Measurements from ENCODE around the gene RGS8.

Gene RGS8

DNA sequence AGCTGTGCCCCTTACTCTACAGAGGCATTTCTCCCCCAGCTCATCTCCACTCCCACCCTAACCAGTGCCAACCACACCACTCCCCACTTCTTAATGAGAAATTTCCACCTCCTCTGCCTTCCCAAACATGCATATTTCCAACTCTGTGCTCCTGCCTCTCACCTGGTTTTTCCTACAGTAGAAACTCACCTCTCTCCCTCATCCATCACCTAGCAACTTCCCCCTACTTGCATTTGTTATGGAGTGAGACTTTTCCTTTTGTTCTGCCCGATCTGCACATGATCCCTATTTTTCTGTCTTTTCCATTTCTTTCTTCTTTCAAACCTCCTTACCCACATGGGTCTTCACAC is 11.9 kb downstream of the RGS8 start:
- in situ Hi-C loops (cut with MboI; ENCODE audit: low sequenced_read_pairs) = no loop called here

DNA sequence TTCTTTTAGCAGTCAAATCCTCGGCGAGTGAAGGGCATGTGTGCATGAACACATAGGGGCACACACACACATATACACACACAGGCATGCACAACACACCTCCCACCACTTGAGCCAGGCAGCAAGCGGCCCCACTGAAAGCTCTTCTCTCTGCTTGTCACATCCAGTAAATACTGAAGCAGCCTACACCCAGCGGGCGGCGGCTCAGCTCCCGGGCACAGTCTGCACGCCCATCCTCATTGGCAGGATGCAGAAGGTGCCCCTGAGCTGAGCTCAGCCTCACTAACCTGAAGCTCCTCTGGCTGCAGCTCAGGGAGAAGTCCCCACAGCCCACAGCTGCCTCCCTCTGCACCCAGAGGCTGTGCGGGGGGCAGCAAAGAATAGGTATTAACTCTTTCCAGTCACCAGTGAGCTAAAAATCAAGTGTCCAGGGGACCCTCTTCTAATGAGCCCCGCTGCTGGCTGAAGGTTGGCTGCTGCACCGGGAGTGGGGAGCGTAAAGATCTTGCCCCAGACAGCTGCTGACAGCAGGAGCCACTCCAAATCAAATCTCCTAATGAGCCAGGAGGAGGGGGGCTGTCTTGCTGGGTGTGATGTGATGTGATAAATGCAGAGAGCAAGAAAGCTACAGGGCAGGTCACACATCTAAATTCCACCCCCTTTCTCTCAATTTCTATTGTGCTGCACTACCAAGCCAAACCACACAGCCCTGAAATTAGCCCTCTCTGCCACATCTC is 12.5 kb downstream of the RGS8 start:
- in situ Hi-C loops (cut with MboI; ENCODE audit: low sequenced_read_pairs) = no loop called here

DNA sequence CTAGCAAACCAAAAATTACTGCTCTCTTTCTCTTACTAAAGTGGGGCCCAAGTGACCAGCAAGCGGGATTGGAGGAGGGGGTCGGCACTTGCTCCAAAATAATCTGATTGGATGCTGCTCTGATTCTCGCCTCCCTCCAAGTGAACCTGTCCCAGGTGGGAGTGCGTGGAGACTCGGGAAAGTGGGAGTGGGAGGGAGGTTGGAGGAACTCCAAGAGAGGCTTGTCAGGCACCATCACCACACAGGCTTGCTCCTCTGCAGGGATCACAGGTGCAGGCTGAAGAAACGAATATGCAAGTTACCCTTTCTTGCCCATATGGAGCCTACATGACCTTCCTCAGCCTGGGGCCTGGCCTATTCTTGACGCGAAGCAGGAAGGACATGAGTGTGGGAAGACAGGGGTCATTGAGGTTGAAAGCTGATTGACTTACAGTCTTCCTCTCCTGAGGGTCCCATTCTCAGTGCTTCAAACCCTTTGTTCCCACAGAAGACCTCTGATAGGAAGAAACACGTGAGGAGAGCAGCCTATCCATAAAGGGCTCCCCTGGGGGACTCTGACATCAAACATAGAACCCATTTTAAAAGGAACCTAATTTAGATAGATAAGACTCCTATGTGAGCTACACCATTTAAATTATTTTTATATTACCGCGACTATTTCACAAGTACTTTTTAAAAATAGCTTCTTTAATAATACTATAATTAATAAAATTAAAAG is 14.2 kb downstream of the RGS8 start:
- in situ Hi-C loops (cut with MboI; ENCODE audit: low sequenced_read_pairs) = no loop called here

- in situ Hi-C loops (cut with MboI; ENCODE audit: low sequenced_read_pairs) = no loop called here
Observed at GRCh38 chr1:182669266-182669665, 15.1 kb downstream of the RGS8 start.

DNA sequence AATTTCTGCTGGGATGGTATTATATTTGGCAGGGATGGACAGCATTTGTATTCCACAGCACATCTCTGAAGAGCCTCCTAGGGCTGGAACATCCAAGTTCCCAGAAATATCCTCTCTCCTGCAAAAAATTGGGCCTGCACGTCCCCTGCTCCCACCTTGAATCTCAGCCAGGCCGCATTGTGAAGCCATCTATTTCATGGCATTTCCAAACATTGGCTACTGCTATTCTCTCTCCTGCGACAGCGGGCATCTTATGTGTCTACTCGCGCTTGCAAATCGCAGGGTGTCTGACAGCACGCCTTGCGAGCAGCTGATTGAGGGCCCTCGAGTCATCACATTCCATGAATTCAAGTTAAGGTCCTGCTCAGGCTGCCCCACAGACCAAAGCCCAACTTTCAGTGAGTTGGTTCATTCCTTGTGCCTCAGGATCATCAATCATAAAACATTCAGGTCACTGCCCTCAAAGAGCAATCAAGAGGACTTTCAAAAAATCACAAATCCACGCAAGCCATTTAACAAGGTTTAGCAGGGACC is 15.8 kb downstream of the RGS8 start:
- in situ Hi-C loops (cut with MboI; ENCODE audit: low sequenced_read_pairs) = no loop called here

DNA sequence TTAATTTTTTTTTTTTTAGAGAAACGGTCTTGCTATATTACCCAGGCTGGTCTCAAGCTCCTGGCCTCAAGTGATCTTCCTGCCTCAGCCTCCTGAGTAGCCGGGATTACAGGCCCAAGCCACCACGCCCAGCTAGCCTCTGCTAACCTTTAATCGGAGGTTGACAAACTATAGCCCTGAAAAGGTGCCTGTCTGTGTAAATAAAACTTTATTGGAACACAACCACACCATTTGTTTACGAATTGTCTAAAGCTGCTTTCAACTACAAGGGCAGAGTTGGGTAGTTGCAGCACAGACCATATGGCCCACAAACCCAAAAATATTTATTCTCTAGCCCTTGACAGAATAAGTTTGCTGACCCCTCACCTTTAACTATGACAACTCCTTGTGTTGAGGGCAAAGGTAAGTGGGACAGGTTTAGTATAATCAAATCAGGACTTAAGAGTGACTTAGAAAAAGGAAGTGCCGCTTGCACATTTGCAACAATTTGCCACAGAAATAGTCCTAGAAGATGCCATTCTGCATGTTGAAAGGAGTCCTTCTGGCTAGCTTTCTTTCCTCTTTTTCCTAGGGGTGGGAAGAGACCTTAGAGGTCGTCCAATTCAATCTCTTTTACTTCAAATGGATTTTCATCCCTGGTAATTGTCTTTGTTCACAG is 16.4 kb downstream of the RGS8 start:
- in situ Hi-C loops (cut with MboI; ENCODE audit: low sequenced_read_pairs) = no loop called here

GRCh38 chr1:182666706-182667105 is 17.7 kb downstream of the RGS8 start:
- in situ Hi-C loops (cut with MboI; ENCODE audit: low sequenced_read_pairs) = no loop called here

DNA sequence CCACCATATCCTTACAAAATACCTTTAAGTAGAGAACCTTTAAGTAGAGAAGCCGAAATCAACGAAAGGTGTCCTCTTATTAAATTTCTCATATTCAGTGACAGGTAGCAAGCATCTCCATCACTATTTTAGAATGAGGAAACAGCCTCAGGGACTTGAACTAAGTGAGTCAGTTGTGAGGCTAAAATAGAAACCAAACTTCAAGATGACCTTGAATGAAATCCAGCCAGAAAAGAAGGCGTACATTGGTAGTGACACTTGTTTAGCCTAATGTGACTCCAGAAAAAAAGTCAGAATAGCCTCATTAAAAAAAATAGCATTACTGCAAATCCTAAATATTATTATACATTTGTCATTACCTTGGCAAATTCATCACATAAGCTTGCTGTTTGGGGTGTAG is 20.1 kb downstream of the RGS8 start:
- in situ Hi-C loops (cut with MboI; ENCODE audit: low sequenced_read_pairs) = no loop called here

- in situ Hi-C loops (cut with MboI; ENCODE audit: low sequenced_read_pairs) = no loop called here
Observed at GRCh38 chr1:182662956-182663355, 21.4 kb downstream of the RGS8 start.

- in situ Hi-C loops (cut with MboI; ENCODE audit: low sequenced_read_pairs) = no loop called here
Observed at GRCh38 chr1:182662121-182662890, 22.1 kb downstream of the RGS8 start.

DNA sequence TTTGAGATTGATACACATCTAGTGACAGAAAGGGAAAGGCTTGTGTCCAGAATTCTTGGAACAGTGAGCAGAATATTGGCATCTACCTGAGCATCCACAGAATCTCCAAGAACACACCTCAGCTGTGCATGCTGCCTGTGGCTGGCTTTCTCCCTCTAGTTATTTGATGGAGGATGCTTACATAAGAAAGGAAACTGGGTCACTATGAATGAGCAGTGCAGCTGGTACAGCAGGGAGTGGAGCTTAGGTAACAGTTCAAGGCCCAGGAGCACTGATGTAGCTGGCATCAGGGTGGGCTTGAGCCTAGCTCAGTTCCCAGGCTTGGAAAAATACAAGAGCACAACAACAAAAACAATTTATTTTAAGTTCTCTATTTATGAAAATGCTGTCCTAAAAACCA is 26.3 kb downstream of the RGS8 start:
- in situ Hi-C loops (cut with MboI; ENCODE audit: low sequenced_read_pairs) = no loop called here

- in situ Hi-C loops (cut with MboI; ENCODE audit: low sequenced_read_pairs) = no loop called here
Observed at GRCh38 chr1:182656842-182657397, 27.5 kb downstream of the RGS8 start.

DNA sequence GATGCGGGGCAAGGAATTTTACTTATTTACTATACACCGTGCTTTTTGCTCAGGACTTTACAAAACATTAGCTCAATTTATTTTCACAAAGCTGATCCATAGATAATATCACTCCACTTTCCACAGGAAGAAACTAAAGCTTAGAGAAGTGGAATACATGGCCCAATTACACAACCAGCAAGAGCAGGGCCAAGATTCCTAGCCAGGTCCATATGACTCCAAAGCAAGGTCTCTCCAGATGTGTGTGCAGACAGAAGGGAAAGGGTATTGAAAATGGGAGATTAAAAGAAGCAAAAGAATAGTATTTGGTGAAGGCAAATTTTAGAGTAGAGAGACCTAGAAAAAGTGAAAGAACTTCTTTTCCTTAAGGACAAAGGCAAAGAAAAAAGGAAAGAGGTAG is 30.4 kb downstream of the RGS8 start:
- in situ Hi-C loops (cut with MboI; ENCODE audit: low sequenced_read_pairs) = no loop called here

- in situ Hi-C loops (cut with MboI; ENCODE audit: low sequenced_read_pairs) = no loop called here
Observed at GRCh38 chr1:182652933-182653332, 31.5 kb downstream of the RGS8 start.

DNA sequence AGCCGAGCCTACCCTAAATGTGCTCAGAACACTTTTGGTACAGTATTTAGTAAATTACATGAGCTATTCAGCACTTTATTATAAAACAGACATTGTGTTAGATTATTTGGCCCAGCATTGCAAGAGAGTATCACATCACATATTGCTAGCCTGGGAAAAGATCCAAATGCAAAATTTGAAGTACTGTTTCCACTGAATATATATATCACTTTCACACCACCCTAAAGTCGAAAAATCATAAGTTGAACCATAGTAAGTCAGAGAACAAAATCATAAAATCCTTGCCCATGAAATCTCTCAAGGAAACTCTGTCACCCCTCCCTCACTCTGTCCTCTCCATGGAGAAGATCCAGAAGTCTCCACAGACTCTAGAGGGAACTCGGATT is 33.1 kb downstream of the RGS8 start:
- in situ Hi-C loops (cut with MboI; ENCODE audit: low sequenced_read_pairs) = no loop called here

- in situ Hi-C loops (cut with MboI; ENCODE audit: low sequenced_read_pairs) = no loop called here
Observed at GRCh38 chr1:182650678-182651338, 33.6 kb downstream of the RGS8 start.

- in situ Hi-C loops (cut with MboI; ENCODE audit: low sequenced_read_pairs) = no loop called here
Observed at GRCh38 chr1:182649041-182649440, 35.3 kb downstream of the RGS8 start.

- in situ Hi-C loops (cut with MboI; ENCODE audit: low sequenced_read_pairs) = no loop called here
Observed at GRCh38 chr1:182646739-182647138, 37.6 kb downstream of the RGS8 start.

DNA sequence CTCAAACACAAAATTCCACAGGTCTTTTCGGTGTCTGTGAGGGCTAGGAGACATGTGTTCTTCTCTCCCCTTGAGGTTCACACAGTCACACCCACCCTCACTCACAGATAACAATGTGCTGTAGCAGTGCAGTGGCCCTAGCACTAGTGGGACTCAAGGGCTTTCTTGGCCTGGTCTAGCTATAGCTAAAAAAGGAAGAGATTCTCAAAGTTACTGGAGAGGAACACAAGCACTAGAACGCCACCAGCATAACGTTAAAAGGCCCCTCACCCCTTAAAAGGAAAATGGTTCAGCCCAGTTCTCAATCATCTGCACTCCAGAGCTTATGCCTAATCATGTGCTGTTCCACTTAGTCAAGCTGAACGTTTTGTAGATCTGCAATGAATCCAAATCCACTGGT is 39.5 kb downstream of the RGS8 start:
- in situ Hi-C loops (cut with MboI; ENCODE audit: low sequenced_read_pairs) = no loop called here

GRCh38 chr1:182643699-182644098 is 40.7 kb downstream of the RGS8 start:
- in situ Hi-C loops (cut with MboI; ENCODE audit: low sequenced_read_pairs) = no loop called here

Measured in HL-60/S4 treated with phorbol 12-myristate 13-acetate at 8.2 ng/mL for 4 days and 3 days (cell line).